DOHH2 (cell line): Measurements from ENCODE around the gene LZTR1.

ENCODE experiments used
- CTCF ChIP-seq: fragments of 200-600 bp; sonication (generic); IDR thresholded peaks from one replicate; pipeline ENCODE4 v1.5.1; 2014; ENCODE audit warnings: antibody characterized with exemption, mild to moderate bottlenecking, low read depth, low read length; ENCODE audit not compliant: poor library complexity, severe bottlenecking
- EZH2phosphoT487 ChIP-seq: fragments of 200-600 bp; sonication (generic); IDR thresholded peaks from 2 replicates; pipeline ENCODE4 v1.6.1; 2017; ENCODE audit warnings: borderline replicate concordance, mild to moderate bottlenecking, antibody characterized with exemption, low read length, moderate library complexity, mixed read lengths

DNA sequence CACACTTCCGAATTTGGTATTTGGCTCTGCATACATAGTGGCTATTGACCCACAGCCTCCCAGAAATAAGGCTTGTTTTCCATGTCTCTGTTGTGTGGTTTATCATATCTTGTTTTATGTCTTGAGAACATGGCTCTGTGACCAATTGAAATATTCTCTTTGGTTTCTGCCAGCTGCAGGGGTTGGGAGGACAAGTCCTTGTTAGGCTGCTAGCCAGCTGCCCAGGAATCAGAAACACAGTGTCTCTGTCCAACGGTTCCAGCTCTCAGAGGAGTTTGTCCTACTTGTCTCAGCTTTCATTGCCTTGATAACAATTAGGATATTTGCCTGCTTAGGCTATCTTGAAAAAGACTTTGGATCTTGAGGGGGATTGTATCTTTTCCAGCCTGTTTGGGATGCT lies 56.3 kb downstream of the LZTR1 start:
- no peak for TF ChIP-seq CTCF
- no peak for TF ChIP-seq EZH2phosphoT487
